Measurements from ENCODE around the gene POPDC2. TPM values are rescaled to one million over a fixed set of nuclear protein-coding genes. Genes with fewer than 3 reads are reported as not detected.

POPDC2 gene
- total and polyA plus RNA-seq, 2 donors (not counting 1 experiment from before 2014, with no cell fraction given), result 8.0 to 9.5 TPM

- Histone ChIP-seq H3K27me3 (replicated peaks in 1 of 4; ENCODE audit: control extremely low read depth in 1 of 4, control insufficient read depth in 3 of 4, insufficient read depth in 4 of 4, low read length in 3 of 4) (no peaks in the 10 kb centered on the region), H3K36me3 (replicated peaks in 1 of 2; ENCODE audit: control extremely low read depth in 1 of 2, control insufficient read depth in 1 of 2, extremely low read depth in 1 of 2, insufficient read depth in 2 of 2, low read length in 1 of 2) (peaks cover 0 to 10% of the 10 kb centered on the region in 2 experiments), H3K27ac (ENCODE audit: low read length in 2 of 2) (no peak overlapping the region), H3K79me2 (ENCODE audit: control insufficient read depth, insufficient read depth, low read length) (no peaks in the 10 kb centered on the region), H3K9me3 (ENCODE audit: control extremely low read depth in 1 of 3, control insufficient read depth in 2 of 3, insufficient read depth in 1 of 3, low read length in 2 of 3) (no peaks in the 10 kb centered on the region), H4K20me1 (ENCODE audit: control insufficient read depth, insufficient read depth, low read length, poor library complexity, severe bottlenecking) (no peaks in the 10 kb centered on the region), H3K4me1 (ENCODE audit: control insufficient read depth in 2 of 2, insufficient read depth in 2 of 2, low read length in 2 of 2) (no peaks in the 10 kb centered on the region), H3K9ac (ENCODE audit: low read length) (no peak overlapping the region), H3K4me2 (replicated peaks; ENCODE audit: low read depth, low read length, poor library complexity, severe bottlenecking) (no peak overlapping the region), H3K4me3 (ENCODE audit: control extremely low read depth in 1 of 5, extremely low read depth in 1 of 5, insufficient read depth in 1 of 5, low read depth in 2 of 5, low read length in 4 of 5) (no peak overlapping the region), H2AFZ (ENCODE audit: insufficient read depth, low read depth, low read length, poor library complexity, severe bottlenecking) (no peak overlapping the region)
- ATAC-seq (ENCODE audit: low read depth) (no peak), DNase-seq (no peak)
- POLR2A ChIA-PET, result no interaction called here
- no peaks in the 10 kb centered on the region for H3K9me3 Mint-ChIP-seq (ENCODE audit: insufficient read depth)
- no peak overlapping the region for H3K4me3 Mint-ChIP-seq
- H3K4me1 Mint-ChIP-seq, result peaks cover 5% of the 10 kb centered on the region
- H3K27me3 Mint-ChIP-seq, result no peaks in the 10 kb centered on the region
- TF ChIP-seq CTCF (IDR thresholded peaks at IDR 0.05) (no peak), EZH2 (IDR thresholded peaks at IDR 0.05; ENCODE audit: borderline replicate concordance, insufficient read depth, low read depth, low read length, poor library complexity, severe bottlenecking) (no peak)
- CTCF ChIA-PET, result no interaction called here
- intact Hi-C loops (cut with micrococcal nuclease), result no loop called here
- WGBS (ENCODE audit: insufficient coverage), result 98% methylated on average over 6 of the region's 7 CpGs
- no peak overlapping the region for H3K27ac Mint-ChIP-seq
Observed at GRCh38 chr3:119652306-119653033, 7.9 kb downstream of the POPDC2 start.

GRCh38 chr3:119649761-119650160 is 10.6 kb downstream of the POPDC2 start:
- CTCF ChIA-PET, result interaction anchor here (1.6 kb wide), 1 partner anchor 26 kb away, joined by 3 read pairs; no protein-coding TSS in a partner anchor
- H3K9me3 Mint-ChIP-seq (ENCODE audit: insufficient read depth), result no peaks in the 10 kb centered on the region
- TF ChIP-seq EZH2 (IDR thresholded peaks at IDR 0.05; ENCODE audit: borderline replicate concordance, insufficient read depth, low read depth, low read length, poor library complexity, severe bottlenecking), result no peak
- TF ChIP-seq CTCF (IDR thresholded peaks at IDR 0.05), result no peak
- Histone ChIP-seq H3K36me3 (replicated peaks in 1 of 2; ENCODE audit: control extremely low read depth in 1 of 2, control insufficient read depth in 1 of 2, extremely low read depth in 1 of 2, insufficient read depth in 2 of 2, low read length in 1 of 2) (peaks cover 0 to 13% of the 10 kb centered on the region in 2 experiments), H3K9me3 (ENCODE audit: control extremely low read depth in 1 of 3, control insufficient read depth in 2 of 3, insufficient read depth in 1 of 3, low read length in 2 of 3) (no peaks in the 10 kb centered on the region), H3K4me2 (replicated peaks; ENCODE audit: low read depth, low read length, poor library complexity, severe bottlenecking) (no peak overlapping the region), H3K9ac (ENCODE audit: low read length) (no peak overlapping the region), H3K4me1 (ENCODE audit: control insufficient read depth in 2 of 2, insufficient read depth in 2 of 2, low read length in 2 of 2) (no peaks in the 10 kb centered on the region), H3K27me3 (replicated peaks in 1 of 4; ENCODE audit: control extremely low read depth in 1 of 4, control insufficient read depth in 3 of 4, insufficient read depth in 4 of 4, low read length in 3 of 4) (no peaks in the 10 kb centered on the region), H3K79me2 (ENCODE audit: control insufficient read depth, insufficient read depth, low read length) (no peaks in the 10 kb centered on the region), H4K20me1 (ENCODE audit: control insufficient read depth, insufficient read depth, low read length, poor library complexity, severe bottlenecking) (no peaks in the 10 kb centered on the region), H3K27ac (ENCODE audit: low read length in 2 of 2) (no peak overlapping the region), H2AFZ (ENCODE audit: insufficient read depth, low read depth, low read length, poor library complexity, severe bottlenecking) (no peak overlapping the region), H3K4me3 (ENCODE audit: control extremely low read depth in 1 of 5, extremely low read depth in 1 of 5, insufficient read depth in 1 of 5, low read depth in 2 of 5, low read length in 4 of 5) (no peak overlapping the region)
- H3K27ac Mint-ChIP-seq, result no peak overlapping the region
- DNase-seq, result no peak
- 100% methylated on average over 1 of the region's 3 CpGs for WGBS (ENCODE audit: insufficient coverage)
- POLR2A ChIA-PET, result no interaction called here
- intact Hi-C loops (cut with micrococcal nuclease), result no loop called here
- no peaks in the 10 kb centered on the region for H3K27me3 Mint-ChIP-seq
- H3K4me3 Mint-ChIP-seq, result no peak overlapping the region
- ATAC-seq (ENCODE audit: low read depth), result no peak
- H3K4me1 Mint-ChIP-seq, result peaks cover 2% of the 10 kb centered on the region
